IPS DF 6.9 (cell line): ENCODE data around the gene CLEC14A.

ENCODE experiments used
- DNase-seq: peaks from one replicate; pipeline ENCODE4 v3.0.0-alpha.2; 2013; ENCODE audit warnings: low read depth, low spot score
- H3K27ac ChIP-seq: one replicate; pipeline ENCODE4 v1.5.1; 2013; ENCODE audit warnings: low read length, control low read depth
- H3K27me3 ChIP-seq: 2 replicates; pipeline ENCODE4 v1.6.1; 2013; ENCODE audit warnings: mild to moderate bottlenecking, low read length; ENCODE audit not compliant: control insufficient read depth, insufficient read depth
- H3K36me3 ChIP-seq: 2 replicates; pipeline ENCODE4 v1.6.1; 2013; ENCODE audit warnings: low read length; ENCODE audit not compliant: control insufficient read depth, insufficient read depth
- H3K4me1 ChIP-seq: 2 replicates; pipeline ENCODE4 v1.6.1; 2013; ENCODE audit warnings: low read length; ENCODE audit not compliant: control insufficient read depth, insufficient read depth
- H3K4me3 ChIP-seq: 2 replicates; pipeline ENCODE4 v1.5.1; 2013; ENCODE audit warnings: mild to moderate bottlenecking, low read length
- H3K9me3 ChIP-seq: 2 replicates; pipeline ENCODE4 v1.6.1; 2013; ENCODE audit warnings: low read length, inconsistent platforms; ENCODE audit not compliant: control insufficient read depth, insufficient read depth
- WGBS: extraction: QIAGEN DNeasy Blood & Tissue Kit; methylation state at CpG from one replicate; pipeline ENCODE4 v1.1.7; 2013; ENCODE audit warnings: mixed read lengths, missing lambda C conversion rate; ENCODE audit not compliant: insufficient read length, insufficient coverage; 5-methylcytosine and 5-hydroxymethylcytosine counted together

CLEC14A gene

DNA sequence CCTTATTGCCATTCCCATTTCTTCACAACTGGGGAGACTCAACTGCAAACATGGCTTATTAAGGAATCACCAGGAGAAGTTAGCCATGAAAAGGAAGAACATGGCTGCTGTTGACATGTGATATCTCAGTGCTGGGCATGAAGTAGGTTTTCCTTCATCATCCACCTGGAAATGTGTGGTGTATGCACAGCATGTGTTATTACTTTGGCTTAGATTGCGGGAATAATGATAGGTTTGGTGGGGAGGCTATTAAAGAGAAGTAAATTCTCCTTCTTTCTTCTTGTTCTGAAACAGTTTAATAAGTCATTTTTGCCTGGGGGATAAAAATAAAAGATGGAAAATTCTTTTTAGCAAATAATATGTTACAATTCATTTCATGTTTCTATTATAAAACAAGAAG, 23.7 kb upstream of the CLEC14A start:
- no CpG with 5 or more reads among the region's 1 CpG for WGBS
- no peak for DNase-seq
- no peak overlapping the region for H3K4me3 ChIP-seq

DNA sequence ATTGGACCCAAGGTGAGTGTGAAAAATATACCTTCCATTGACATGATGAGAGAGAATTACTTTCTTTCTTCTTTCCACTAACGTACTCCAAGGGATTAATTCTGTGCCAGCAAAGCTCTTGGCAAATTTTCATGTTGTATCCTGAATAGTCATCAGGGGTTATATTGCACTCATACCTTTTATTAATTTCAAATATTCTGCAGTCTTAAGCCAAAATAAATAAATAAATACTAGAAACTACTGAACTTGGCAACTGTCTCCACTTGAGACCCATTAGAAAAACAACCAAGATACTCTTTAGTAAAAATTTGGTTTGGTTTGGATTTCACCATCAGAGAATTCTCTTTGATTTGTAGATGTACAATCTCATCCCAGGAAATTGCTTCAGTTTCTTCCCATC, 22.1 kb upstream of the CLEC14A start:
- no peaks in the 10 kb centered on the region for H3K36me3 ChIP-seq
- WGBS: no CpG with 5 or more reads among the region's 1 CpG
- no peaks in the 10 kb centered on the region for H3K4me1 ChIP-seq
- no peak overlapping the region for H3K4me3 ChIP-seq
- H3K9me3 ChIP-seq: no peaks in the 10 kb centered on the region
- H3K27me3 ChIP-seq: no peaks in the 10 kb centered on the region; the same call in 1 of the 2 replicates
- no peak overlapping the region for H3K27ac ChIP-seq
- DNase-seq: no peak

More for the DNA sequence above, 23.7 kb upstream of the CLEC14A start:
- Histone ChIP-seq H3K36me3 (no peaks in the 10 kb centered on the region), H3K4me1 (no peaks in the 10 kb centered on the region), H3K9me3 (no peaks in the 10 kb centered on the region), H3K27ac (no peak overlapping the region), H3K27me3 (no peaks in the 10 kb centered on the region; the same call in 1 of the 2 replicates)

DNA sequence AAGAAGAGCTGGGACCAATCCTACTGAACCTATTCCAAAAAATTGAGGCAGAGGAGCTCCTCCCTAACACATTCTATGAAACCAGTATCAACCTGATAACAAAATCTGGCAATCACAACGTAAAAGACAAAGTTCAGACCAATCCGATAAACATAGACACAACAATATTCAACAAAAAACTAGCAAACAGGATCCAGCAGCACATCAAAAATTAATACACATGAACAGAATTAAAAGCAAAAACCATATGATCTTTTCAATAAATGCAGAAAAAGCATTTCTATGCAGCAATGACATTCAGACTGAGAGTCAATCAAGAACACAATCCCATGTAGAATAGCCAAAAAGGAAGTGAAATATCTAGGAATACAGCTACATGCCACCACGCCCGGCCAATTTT, 7.0 kb upstream of the CLEC14A start:
- DNase-seq: no peak
- H3K4me3 ChIP-seq: no peak overlapping the region
- WGBS: no CpG with 5 or more reads among the region's 4 CpGs
- H3K27me3 ChIP-seq: no peaks in the 10 kb centered on the region
- no peaks in the 10 kb centered on the region for H3K36me3 ChIP-seq
- no peak overlapping the region for H3K27ac ChIP-seq
- H3K9me3 ChIP-seq: no peaks in the 10 kb centered on the region
- no peaks in the 10 kb centered on the region for H3K4me1 ChIP-seq

DNA sequence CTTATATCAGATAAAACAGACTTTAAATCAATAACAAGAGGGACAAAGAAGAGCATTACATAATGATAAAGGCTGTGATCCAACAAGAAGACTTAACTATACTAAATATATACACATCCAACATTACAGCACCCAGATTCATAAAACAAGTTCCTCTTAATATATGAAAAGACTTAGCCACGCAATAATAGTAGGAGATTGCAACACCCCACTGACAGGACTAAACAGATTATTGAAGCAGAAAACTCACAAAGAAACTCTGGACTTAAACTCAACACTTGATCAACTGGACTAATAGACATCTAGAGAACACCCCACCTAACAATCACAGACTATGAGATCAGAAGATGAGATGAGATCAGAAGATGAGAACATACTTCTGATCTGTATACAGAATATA, 5.7 kb upstream of the CLEC14A start:
- no peaks in the 10 kb centered on the region for H3K4me1 ChIP-seq
- no peaks in the 10 kb centered on the region for H3K9me3 ChIP-seq
- whole genome bisulfite sequencing: no CpG with 5 or more reads among the region's 1 CpG
- H3K4me3 ChIP-seq: no peak overlapping the region
- H3K36me3 ChIP-seq: no peaks in the 10 kb centered on the region
- H3K27ac ChIP-seq: no peak overlapping the region
- no peaks in the 10 kb centered on the region for H3K27me3 ChIP-seq
- DNase-seq: no peak

DNA sequence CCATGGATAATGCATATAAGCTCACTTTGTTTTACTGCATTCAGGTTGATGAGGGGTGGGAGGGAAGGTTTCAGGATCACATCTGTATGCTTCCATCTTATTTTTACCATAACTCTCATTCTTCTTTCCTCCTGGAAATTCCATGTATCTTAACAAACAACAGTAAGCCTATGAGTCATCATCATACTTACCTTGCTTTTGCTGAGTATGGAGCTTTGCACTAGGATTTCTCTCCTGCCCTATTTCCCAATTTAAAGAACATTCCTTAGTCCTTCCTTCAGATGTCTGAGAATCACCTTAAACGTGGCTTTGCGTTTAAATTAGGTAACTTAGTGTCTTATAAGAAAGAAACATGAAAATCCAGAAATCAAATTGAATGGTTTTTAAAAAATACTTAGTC, 1.6 kb upstream of the CLEC14A start:
- Histone ChIP-seq H3K4me1 (no peaks in the 10 kb centered on the region), H3K27me3 (peaks cover 29% of the 10 kb centered on the region), H3K27ac (no peak overlapping the region), H3K4me3 (no peak overlapping the region), H3K9me3 (no peaks in the 10 kb centered on the region), H3K36me3 (no peaks in the 10 kb centered on the region)
- no peak for DNase-seq
- no CpG with 5 or more reads among the region's 2 CpGs for WGBS

DNA sequence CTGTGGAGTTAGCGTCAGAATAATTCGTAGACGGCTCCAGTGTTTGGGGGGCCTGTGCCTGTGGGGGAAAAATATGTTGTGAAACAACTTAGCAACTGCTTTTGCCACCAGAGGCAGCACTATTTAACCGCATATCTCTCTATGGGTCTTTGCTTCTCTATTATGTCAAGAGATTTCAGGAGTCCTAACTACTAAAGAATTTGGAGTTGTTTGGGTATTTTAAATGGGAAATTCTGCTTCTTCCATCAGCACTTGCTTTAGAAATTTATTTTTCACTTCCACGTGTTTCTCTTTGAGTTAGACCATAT, 594 bp upstream of the CLEC14A start:
- no peak for DNase-seq
- no peak overlapping the region for H3K27ac ChIP-seq
- no CpG with 5 or more reads among the region's 5 CpGs for WGBS

DNA sequence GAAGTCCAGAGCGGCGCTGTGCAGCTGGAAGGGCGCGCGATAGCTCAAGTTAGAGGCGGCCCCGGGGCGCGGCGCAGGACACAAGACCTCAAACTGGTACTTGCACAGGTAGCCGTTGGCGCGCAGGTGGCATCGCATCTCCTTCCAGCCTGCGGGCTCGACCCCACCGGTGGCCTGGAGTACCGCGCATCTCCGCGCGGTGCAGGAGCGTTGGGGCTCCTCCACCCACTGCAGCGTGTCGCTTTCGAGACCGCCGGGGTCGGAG, 553 bp downstream of the CLEC14A start:
- peak overlapping the region; percentile 29; the same call in 1 of the 2 replicates for H3K4me3 ChIP-seq
- WGBS: no CpG with 5 or more reads among the region's 29 CpGs
- H3K27me3 ChIP-seq: peaks cover 29% of the 10 kb centered on the region

More for the DNA sequence above, 594 bp upstream of the CLEC14A start:
- no peak overlapping the region; the same call in 1 of the 2 replicates for H3K4me3 ChIP-seq
- no peaks in the 10 kb centered on the region for H3K4me1 ChIP-seq
- H3K9me3 ChIP-seq: no peaks in the 10 kb centered on the region
- no peaks in the 10 kb centered on the region for H3K36me3 ChIP-seq
- peaks cover 29% of the 10 kb centered on the region for H3K27me3 ChIP-seq

DNA sequence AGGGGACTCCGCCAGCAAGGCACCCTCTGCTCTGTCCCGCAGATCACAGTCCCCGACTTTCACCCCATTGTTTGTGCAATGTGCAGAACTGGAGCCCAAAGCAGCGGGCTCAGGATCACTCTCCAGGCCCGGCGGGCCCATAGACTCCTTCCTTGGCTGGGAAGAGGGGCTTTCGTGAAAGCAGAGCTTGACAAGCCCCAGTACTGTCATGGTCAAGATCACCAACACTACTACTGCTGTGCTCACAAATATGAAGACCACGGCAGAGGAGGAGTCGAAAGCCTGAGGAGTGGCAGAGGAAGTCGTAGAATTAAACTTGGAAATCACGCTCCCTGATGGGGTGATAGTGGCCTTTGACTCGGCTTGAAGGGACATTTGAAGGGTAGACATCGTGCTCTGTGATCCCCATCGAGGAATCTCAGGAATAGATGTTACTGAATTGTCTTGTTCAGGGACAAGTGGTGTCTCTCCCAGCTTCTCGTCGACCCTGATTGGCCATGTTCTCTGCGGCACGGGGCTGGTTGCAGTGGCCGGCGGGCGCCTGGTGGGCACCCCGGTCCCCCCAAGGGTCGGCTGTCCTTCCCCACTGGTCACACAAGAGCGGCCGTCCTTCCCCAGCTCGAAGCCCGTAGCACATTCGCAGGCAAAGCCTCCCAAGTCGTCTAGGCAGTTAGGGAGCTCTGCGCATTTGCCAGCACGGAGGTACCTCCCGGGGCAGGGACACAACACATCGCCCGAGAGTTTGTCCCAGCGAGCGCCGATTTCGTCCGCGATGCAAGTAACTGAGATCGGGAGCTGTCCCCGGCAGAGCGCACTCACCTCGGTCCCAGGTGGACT, 1.1 kb downstream of the CLEC14A start:
- Histone ChIP-seq H3K4me3 (peak overlapping the region; percentile 29; the same call in 1 of the 2 replicates), H3K36me3 (no peaks in the 10 kb centered on the region), H3K9me3 (no peaks in the 10 kb centered on the region), H3K4me1 (no peaks in the 10 kb centered on the region), H3K27ac (no peak overlapping the region), H3K27me3 (peaks cover 29% of the 10 kb centered on the region)
- no peak for DNase-seq
- WGBS: no CpG with 5 or more reads among the region's 44 CpGs

More for the DNA sequence above, 553 bp downstream of the CLEC14A start:
- H3K4me1 ChIP-seq: no peaks in the 10 kb centered on the region
- DNase-seq: no peak
- no peaks in the 10 kb centered on the region for H3K9me3 ChIP-seq
- H3K36me3 ChIP-seq: no peaks in the 10 kb centered on the region
- no peak overlapping the region for H3K27ac ChIP-seq

DNA sequence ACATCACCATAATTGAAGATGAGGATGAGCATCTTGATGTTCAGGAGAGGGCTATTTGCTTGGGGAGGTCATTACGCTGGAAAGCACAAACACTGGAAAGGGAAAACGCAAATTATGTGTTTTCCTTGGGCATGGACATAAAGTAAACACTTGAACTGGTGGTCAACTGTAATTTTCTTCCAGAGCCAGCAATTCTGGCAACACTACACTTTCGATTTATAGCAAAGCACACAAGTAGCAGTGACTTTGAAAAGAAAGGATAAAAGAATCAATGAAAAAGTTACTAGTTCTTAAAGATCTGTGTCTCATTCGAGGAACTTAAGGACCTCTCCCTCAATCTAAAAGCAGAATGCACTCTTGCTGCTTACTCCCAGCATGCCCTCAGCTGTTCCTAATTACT, 2.2 kb downstream of the CLEC14A start:
- no peaks in the 10 kb centered on the region for H3K36me3 ChIP-seq
- no peaks in the 10 kb centered on the region for H3K9me3 ChIP-seq
- H3K4me1 ChIP-seq: no peaks in the 10 kb centered on the region
- H3K27me3 ChIP-seq: peaks cover 29% of the 10 kb centered on the region
- H3K4me3 ChIP-seq: no peak overlapping the region
- DNase-seq: no peak
- no CpG with 5 or more reads among the region's 4 CpGs for WGBS
- no peak overlapping the region for H3K27ac ChIP-seq

DNA sequence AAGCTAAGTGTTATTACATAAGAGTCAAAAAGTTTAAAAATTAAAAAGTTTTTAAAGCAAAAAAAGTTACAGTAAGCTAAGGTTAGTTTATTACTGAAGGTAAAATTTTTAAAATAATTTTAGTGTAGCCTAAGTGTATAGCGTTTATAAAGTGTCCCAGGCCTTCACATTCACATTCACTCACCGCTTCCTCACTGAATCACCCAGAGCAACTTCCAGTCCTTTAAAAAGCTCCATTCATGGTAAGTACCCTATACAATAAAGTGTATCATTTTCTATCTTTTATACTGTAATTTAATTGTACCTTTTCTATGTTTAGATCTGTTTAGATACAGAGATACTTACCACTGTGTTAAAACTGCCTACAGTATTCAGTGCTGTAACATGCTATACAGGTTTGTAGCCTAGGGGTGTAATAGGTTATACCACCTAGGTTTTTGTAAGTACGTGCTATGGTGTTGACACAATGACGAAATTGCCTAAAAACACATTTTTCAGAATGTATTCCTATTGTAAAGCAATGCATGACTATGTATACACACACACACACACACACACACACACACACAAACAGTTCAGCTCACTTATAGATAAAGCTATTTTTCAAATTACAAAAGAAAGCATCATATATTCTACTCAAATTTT, 3.7 kb downstream of the CLEC14A start:
- no peak for DNase-seq
- H3K4me3 ChIP-seq: no peak overlapping the region
- H3K4me1 ChIP-seq: no peaks in the 10 kb centered on the region
- H3K36me3 ChIP-seq: no peaks in the 10 kb centered on the region
- H3K27me3 ChIP-seq: peaks cover 29% of the 10 kb centered on the region
- no CpG with 5 or more reads among the region's 4 CpGs for WGBS
- no peaks in the 10 kb centered on the region for H3K9me3 ChIP-seq
- no peak overlapping the region for H3K27ac ChIP-seq

DNA sequence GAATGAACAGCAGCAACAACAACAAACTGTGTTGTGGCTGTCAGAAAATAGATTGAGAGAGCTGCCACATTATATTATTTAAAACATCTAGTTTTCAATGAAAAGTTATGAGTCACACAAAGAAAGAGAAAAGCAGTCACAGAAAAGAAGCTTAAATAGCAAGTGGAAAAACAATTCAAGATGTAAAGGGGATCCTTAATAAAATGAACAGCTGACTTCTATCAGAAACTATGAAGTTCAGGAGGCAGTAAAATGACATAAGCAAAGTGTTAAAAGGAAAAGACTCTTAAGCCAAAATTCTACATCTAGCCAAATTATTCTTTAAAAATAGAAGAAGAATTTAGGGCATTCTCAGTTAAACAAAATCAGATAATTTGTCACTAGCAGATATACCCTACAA, 5.6 kb downstream of the CLEC14A start:
- H3K36me3 ChIP-seq: no peaks in the 10 kb centered on the region
- DNase-seq: no peak
- H3K4me3 ChIP-seq: no peak overlapping the region
- H3K9me3 ChIP-seq: no peaks in the 10 kb centered on the region
- H3K27me3 ChIP-seq: peaks cover 19% of the 10 kb centered on the region
- no peaks in the 10 kb centered on the region for H3K4me1 ChIP-seq
- H3K27ac ChIP-seq: no peak overlapping the region
